SK-N-SH treated with all-trans-retinoic acid at 6 μM for 48 hours (cell line): ENCODE results near the gene ZNRF4.

Source experiments
- BACH2 ChIP-seq: fragments of 250-450 bp; sonication (Bioruptor Pico); IDR thresholded peaks from 2 replicates; pipeline ENCODE4 v1.9.0; 2021; ENCODE audit warnings: mild to moderate bottlenecking, borderline replicate concordance
- ESRRG ChIP-seq: fragments of 250-450 bp; sonication (Bioruptor Pico); IDR thresholded peaks from 2 replicates; pipeline ENCODE4 v1.6.1; 2021; ENCODE audit warnings: mild to moderate bottlenecking
- ZC3H10 ChIP-seq: fragments of 250-450 bp; sonication (Bioruptor Pico); IDR thresholded peaks from 2 replicates; pipeline ENCODE4 v1.5.1; 2021; ENCODE audit warnings: mild to moderate bottlenecking, moderate library complexity
- ZFP3 ChIP-seq: fragments of 250-450 bp; sonication (Bioruptor Pico); IDR thresholded peaks from 2 replicates; pipeline ENCODE4 v1.5.0; 2020; ENCODE audit warnings: mild to moderate bottlenecking, moderate library complexity
- TF ChIP-seq, protein P1 (sequence below): fragments of 250-450 bp; sonication (Bioruptor Pico); IDR thresholded peaks from 2 replicates; pipeline ENCODE4 v1.5.1; 2020; ENCODE audit warnings: low read depth, mild to moderate bottlenecking, moderate library complexity

DNA sequence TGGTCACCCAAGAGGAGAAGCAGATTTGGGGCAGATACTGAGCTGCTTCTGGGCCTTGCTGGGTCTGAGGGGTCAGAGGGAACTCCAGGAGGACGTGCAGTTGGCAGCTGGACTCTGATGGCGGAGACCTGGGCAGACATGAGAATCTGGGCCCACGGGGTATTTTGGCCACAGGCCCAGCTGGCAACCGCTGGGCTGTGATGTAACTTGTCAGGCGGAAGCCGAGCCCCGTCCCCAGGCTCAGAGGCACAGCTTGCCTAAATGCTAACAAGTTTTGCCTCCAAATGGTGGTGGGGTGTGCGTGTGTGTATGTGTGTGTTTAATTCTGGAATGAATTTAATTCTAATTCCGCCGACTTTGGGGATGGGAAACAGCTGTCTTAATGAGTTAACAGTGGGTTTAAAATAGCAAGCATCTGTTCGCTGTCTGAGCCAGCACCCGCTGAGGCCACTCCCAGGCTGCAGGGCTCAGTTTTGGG lies 11.6 kb downstream of the ZNRF4 start:
- TF ChIP-seq BACH2 (CRISPR knock-in tag) (no peak), ZFP3 (CRISPR knock-in tag) (no peak), ESRRG (no peak), ZC3H10 (CRISPR knock-in tag) (no peak)
- TF ChIP-seq, protein P1, sequence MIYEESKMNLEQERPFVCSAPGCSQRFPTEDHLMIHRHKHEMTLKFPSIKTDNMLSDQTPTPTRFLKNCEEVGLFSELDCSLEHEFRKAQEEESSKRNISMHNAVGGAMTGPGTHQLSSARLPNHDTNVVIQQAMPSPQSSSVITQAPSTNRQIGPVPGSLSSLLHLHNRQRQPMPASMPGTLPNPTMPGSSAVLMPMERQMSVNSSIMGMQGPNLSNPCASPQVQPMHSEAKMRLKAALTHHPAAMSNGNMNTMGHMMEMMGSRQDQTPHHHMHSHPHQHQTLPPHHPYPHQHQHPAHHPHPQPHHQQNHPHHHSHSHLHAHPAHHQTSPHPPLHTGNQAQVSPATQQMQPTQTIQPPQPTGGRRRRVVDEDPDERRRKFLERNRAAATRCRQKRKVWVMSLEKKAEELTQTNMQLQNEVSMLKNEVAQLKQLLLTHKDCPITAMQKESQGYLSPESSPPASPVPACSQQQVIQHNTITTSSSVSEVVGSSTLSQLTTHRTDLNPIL (CRISPR knock-in tag): no peak
